ENCODE results near the gene TSPEAR. TPM values are rescaled to one million over a fixed set of nuclear protein-coding genes. Genes with fewer than 3 reads are reported as not detected.

Gene TSPEAR
- total RNA-seq, 6 experiments from 2014 or later = not detected

GRCh38 chr21:44589586-44590305 is 121.6 kb downstream of the TSPEAR start:
- Histone ChIP-seq H3K36me3 (no peaks in the 10 kb centered on the region), H3K4me3 (no peak overlapping the region), H3K4me1 (peaks cover 0 to 8% (median 0%) of the 10 kb centered on the region in 4 donors), H3K27ac (no peak overlapping the region), H3K9me3 (no peaks in the 10 kb centered on the region), H3K27me3 (no peaks in the 10 kb centered on the region)
- no peak for TF ChIP-seq POLR2A (IDR thresholded peaks at IDR 0.05)
- TF ChIP-seq, protein P1, sequence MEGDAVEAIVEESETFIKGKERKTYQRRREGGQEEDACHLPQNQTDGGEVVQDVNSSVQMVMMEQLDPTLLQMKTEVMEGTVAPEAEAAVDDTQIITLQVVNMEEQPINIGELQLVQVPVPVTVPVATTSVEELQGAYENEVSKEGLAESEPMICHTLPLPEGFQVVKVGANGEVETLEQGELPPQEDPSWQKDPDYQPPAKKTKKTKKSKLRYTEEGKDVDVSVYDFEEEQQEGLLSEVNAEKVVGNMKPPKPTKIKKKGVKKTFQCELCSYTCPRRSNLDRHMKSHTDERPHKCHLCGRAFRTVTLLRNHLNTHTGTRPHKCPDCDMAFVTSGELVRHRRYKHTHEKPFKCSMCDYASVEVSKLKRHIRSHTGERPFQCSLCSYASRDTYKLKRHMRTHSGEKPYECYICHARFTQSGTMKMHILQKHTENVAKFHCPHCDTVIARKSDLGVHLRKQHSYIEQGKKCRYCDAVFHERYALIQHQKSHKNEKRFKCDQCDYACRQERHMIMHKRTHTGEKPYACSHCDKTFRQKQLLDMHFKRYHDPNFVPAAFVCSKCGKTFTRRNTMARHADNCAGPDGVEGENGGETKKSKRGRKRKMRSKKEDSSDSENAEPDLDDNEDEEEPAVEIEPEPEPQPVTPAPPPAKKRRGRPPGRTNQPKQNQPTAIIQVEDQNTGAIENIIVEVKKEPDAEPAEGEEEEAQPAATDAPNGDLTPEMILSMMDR (IDR thresholded peaks at IDR 0.05) = no peak
- intact Hi-C loops (cut with DNase I) = no loop called here
- ATAC-seq (no peak), DNase-seq (no peak)
- 60% methylated on average over 1 of the region's 24 CpGs for WGBS (ENCODE audit: insufficient coverage, low coverage, low lambda C conversion rate, missing lambda C conversion rate)

DNA sequence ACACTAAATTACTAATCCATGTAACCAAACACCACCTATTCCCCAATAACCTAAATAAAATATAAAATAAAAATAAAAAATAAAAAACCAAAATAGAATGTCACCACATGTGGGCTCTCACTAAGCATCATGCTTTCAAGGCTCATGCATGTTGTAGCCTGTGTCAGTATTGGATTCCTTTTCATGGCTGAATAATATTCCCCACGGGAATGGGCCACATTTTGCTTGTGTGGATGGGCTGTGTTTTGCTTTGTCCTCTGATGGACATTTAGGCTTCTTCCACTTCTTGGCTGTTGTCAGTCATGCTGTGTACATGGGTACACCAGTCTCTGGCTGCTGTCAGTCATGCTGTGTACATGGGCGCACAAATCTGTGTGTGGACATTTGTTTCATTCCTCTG is 122.3 kb downstream of the TSPEAR start:
- H3K4me1 ChIP-seq = peaks cover 0 to 8% (median 0%) of the 10 kb centered on the region in 4 donors
- no peak overlapping the region for H3K27ac ChIP-seq
- 89% methylated on average over 2 of the region's 2 CpGs for WGBS (ENCODE audit: insufficient coverage, low coverage, low lambda C conversion rate, missing lambda C conversion rate)
- intact Hi-C loops (cut with DNase I) = no loop called here
- no peaks in the 10 kb centered on the region for H3K27me3 ChIP-seq
- H3K4me3 ChIP-seq = no peak overlapping the region
- no peaks in the 10 kb centered on the region for H3K9me3 ChIP-seq
- no peaks in the 10 kb centered on the region for H3K36me3 ChIP-seq
- no peak for ATAC-seq
- DNase-seq = no peak
- TF ChIP-seq POLR2A (IDR thresholded peaks at IDR 0.05) = no peak
- TF ChIP-seq, protein P1 (IDR thresholded peaks at IDR 0.05) = no peak

DNA sequence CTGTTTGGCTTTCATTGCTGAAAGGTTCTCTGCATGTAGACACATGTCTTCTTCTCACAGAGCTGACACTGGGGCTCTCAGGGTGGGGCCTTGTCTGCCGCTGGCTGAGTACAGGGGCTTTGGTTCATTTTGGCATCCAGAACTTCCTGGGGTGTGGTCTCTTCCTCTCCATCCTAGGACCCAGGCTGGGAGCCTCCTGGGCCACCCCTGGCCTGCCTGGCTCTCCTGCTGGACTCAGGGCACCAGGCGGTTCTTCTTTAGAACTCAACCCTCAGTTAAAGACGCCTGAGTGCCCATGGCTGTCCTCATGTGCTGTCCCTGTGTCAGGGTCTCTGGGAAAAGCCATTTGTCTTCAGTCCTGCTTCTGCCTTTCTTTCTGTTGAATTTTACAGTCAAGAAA is 125.5 kb downstream of the TSPEAR start:
- DNase-seq (no peak), ATAC-seq (no peak)
- H3K9me3 ChIP-seq = peaks cover 0 to 5% (median 0%) of the 10 kb centered on the region in 4 donors
- intact Hi-C loops (cut with DNase I) = no loop called here
- H3K36me3 ChIP-seq = no peaks in the 10 kb centered on the region
- WGBS (ENCODE audit: insufficient coverage, low coverage, low lambda C conversion rate, missing lambda C conversion rate) = no CpG with 5 or more reads among the region's 3 CpGs
- no peaks in the 10 kb centered on the region for H3K4me1 ChIP-seq
- H3K27ac ChIP-seq = no peak overlapping the region
- H3K4me3 ChIP-seq = no peak overlapping the region
- no peaks in the 10 kb centered on the region for H3K27me3 ChIP-seq
- TF ChIP-seq, protein P1 (IDR thresholded peaks at IDR 0.05) = no peak
- no peak for TF ChIP-seq POLR2A (IDR thresholded peaks at IDR 0.05)

GRCh38 chr21:44583800-44584147 is 127.6 kb downstream of the TSPEAR start:
- TF ChIP-seq, protein P1 (IDR thresholded peaks at IDR 0.05) = no peak
- no peak for TF ChIP-seq POLR2A (IDR thresholded peaks at IDR 0.05)

More at GRCh38 chr21:44583800-44584147, 127.6 kb downstream of the TSPEAR start:
- H3K4me1 ChIP-seq = no peaks in the 10 kb centered on the region
- no peak overlapping the region for H3K27ac ChIP-seq
- 62% methylated on average over 5 of the region's 6 CpGs for WGBS (ENCODE audit: insufficient coverage, low coverage, low lambda C conversion rate, missing lambda C conversion rate)
- H3K27me3 ChIP-seq = no peaks in the 10 kb centered on the region
- H3K36me3 ChIP-seq = no peaks in the 10 kb centered on the region
- intact Hi-C loops (cut with DNase I) = no loop called here
- peaks cover 0 to 5% (median 0%) of the 10 kb centered on the region in 4 donors for H3K9me3 ChIP-seq
- no peak overlapping the region for H3K4me3 ChIP-seq
- ATAC-seq (no peak), DNase-seq (no peak)

Measured in right lobe of liver (tissue), 6 donors.